Adrenal gland (tissue), 12 donors: Measurements from ENCODE around the gene ZAR1L. TPM values are rescaled to one million over a fixed set of nuclear protein-coding genes. Genes with fewer than 3 reads are reported as not detected.

ENCODE experiments used
- DNase-seq, 7 donors: peaks; one replicate each; pipeline ENCODE4 v3.0.0-alpha.2; 2019 to 2020
- H3K27ac ChIP-seq, 5 donors: fragments of 200-600 bp; sonication (generic) in 4 of 5; 1 replicate in 3 of 5; 2 replicates in 2 of 5; pipeline versions ENCODE4 v1.5.1 to v1.8.0; 2016 to 2020; ENCODE audit warnings: mild to moderate bottlenecking in 1 of 5
- H3K27me3 ChIP-seq: fragments of 200-600 bp; 2 replicates; pipeline ENCODE4 v1.8.0; 2021
- H3K36me3 ChIP-seq, 2 donors: fragments of 200-600 bp; replicated peaks in 1 of 2; 1 replicate in 1 of 2; 2 replicates in 1 of 2; pipeline versions ENCODE4 v1.5.1 to v1.8.0; 2018 to 2022
- H3K4me1 ChIP-seq, 2 donors: fragments of 200-600 bp; replicated peaks in 1 of 2; 1 replicate in 1 of 2; 2 replicates in 1 of 2; pipeline versions ENCODE4 v1.5.1 to v1.8.0; 2018 to 2021
- H3K4me3 ChIP-seq, 4 donors: fragments of 200-600 bp; sonication (generic) in 3 of 4; one replicate each; pipeline ENCODE4 v1.5.1; 2016 to 2018
- H3K9me3 ChIP-seq, 3 donors: fragments of 200-600 bp; sonication (generic) in 1 of 3; replicated peaks in 1 of 3; 1 replicate in 2 of 3; 2 replicates in 1 of 3; pipeline versions ENCODE4 v1.5.1 to v1.8.0; 2016 to 2021
- CTCF ChIP-seq, 6 experiments: fragments of 450-650 bp in 4 of 6; fragments of 200-600 bp in 2 of 6; sonication (generic) in 1 of 6; IDR thresholded peaks; 1 replicate in 5 of 6; 2 replicates in 1 of 6; pipeline versions ENCODE4 v1.5.1 to v1.8.0; 2016 to 2021; ENCODE audit warnings: antibody characterized with exemption in 6 of 6, mild to moderate bottlenecking in 2 of 6, moderate library complexity in 1 of 6
- POLR2A ChIP-seq, 2 donors: fragments of 450-650 bp; IDR thresholded peaks; one replicate each; pipeline ENCODE4 v1.6.1; 2017; ENCODE audit warnings: antibody characterized with exemption in 2 of 2, mild to moderate bottlenecking in 2 of 2, moderate library complexity in 1 of 2
- WGBS, 4 donors: extraction: QIAGEN DNeasy Blood & Tissue Kit in 2 of 4; methylation state at CpG; one replicate each; pipeline versions ENCODE4 v1.1.5 to v1.1.7; 2013 to 2017; 5-methylcytosine and 5-hydroxymethylcytosine counted together
- intact Hi-C, 2 donors: fragments of 100-400 bp; cut with DNase I; formaldehyde crosslinking; loops; one replicate each; pipeline versions ENCODE4 v1.14.1 to v1.15.0; 2022 to 2023
- polyA plus RNA-seq, 3 donors: library from polyadenylated mRNA; stranded (reverse); fragments of 200-250 nt in 2 of 3; fragments of 350-450 nt in 1 of 3; fragmentation: Illumina TruSeq in 1 of 3; extraction: RNeasy Lipid Tissue Mini Kit (QIAGEN cat#74804) in 1 of 3; gene quantifications; one replicate each; pipeline ENCODE4 v1.2.3, GENCODE V29; 2013 to 2014
- total RNA-seq, 9 donors: library from RNA; depleted of rRNA in 4 of 9; stranded (reverse); fragments of >200 nt in 4 of 9; fragments of 120-200 nt in 1 of 9; fragmentation: NEBNext Ultra II Directional in 1 of 9; extraction: Animal tissue kit (Norgen Biotek cat#: 25700) in 1 of 9; gene quantifications; one replicate each; pipeline versions ENCODE4 v1.1.0 to v1.2.4, GENCODE V29; 2013 to 2023
- donor health status: healthy with polysubstance abuse.
- donor health status: Bipolar disorder and iron deficiency.
- donor health status: DM: yes; HTN: yes; CAD: no.
- donor health status: DM: no; HTN: no; CAD: no.
- donor health status: DM: no; HTN: no; CAD: no.
- donor health status: DM: yes; HTN: yes; CAD: no.

Gene ZAR1L
- total and polyA plus RNA-seq, 12 donors, result not detected

- Histone ChIP-seq H3K27me3 (no peaks in the 10 kb centered on the region), H3K9me3 (no peaks in the 10 kb centered on the region), H3K4me1 (no peaks in the 10 kb centered on the region), H3K36me3 (no peaks in the 10 kb centered on the region), H3K4me3 (no peak overlapping the region), H3K27ac (no peak overlapping the region)
- 70 to 83% (median 73%) methylated on average over 1 of the region's 1 CpG for WGBS, 4 donors
- no peak for DNase-seq
- TF ChIP-seq CTCF (IDR thresholded peaks at IDR 0.05) (no peak), POLR2A (IDR thresholded peaks at IDR 0.05) (no peak)
- intact Hi-C loops, result no loop called here
Measured at GRCh38 chr13:32266130-32266529, 49.0 kb downstream of the ZAR1L start.

GRCh38 chr13:32265726-32266125 lies 49.4 kb downstream of the ZAR1L start:
- intact Hi-C loops, result no loop called here
- H3K4me3 ChIP-seq, result no peak overlapping the region
- no peak for DNase-seq
- TF ChIP-seq CTCF (IDR thresholded peaks at IDR 0.05) (no peak), POLR2A (IDR thresholded peaks at IDR 0.05) (no peak)
- H3K36me3 ChIP-seq, result no peaks in the 10 kb centered on the region
- H3K27me3 ChIP-seq, result no peaks in the 10 kb centered on the region
- no peaks in the 10 kb centered on the region for H3K9me3 ChIP-seq
- H3K27ac ChIP-seq, result no peak overlapping the region
- no peaks in the 10 kb centered on the region for H3K4me1 ChIP-seq
- 48 to 76% (median 59%) methylated on average over 2 of the region's 2 CpGs for WGBS, 4 donors

- Histone ChIP-seq H3K27me3 (no peaks in the 10 kb centered on the region), H3K4me1 (no peaks in the 10 kb centered on the region), H3K4me3 (no peak overlapping the region), H3K36me3 (no peaks in the 10 kb centered on the region), H3K27ac (no peak overlapping the region), H3K9me3 (no peaks in the 10 kb centered on the region)
- TF ChIP-seq POLR2A (IDR thresholded peaks at IDR 0.05), result no peak
- TF ChIP-seq CTCF (IDR thresholded peaks at IDR 0.05), result no peak
- intact Hi-C loops, result no loop called here
- peak; percentile 35 to 82 (median 53) for DNase-seq
Measured at GRCh38 chr13:32264407-32264806, 50.8 kb downstream of the ZAR1L start.

GRCh38 chr13:32262619-32263018 lies 52.5 kb downstream of the ZAR1L start:
- WGBS, 4 donors, result 89 to 92% (median 91%) methylated on average over 1 of the region's 1 CpG
- no peak for DNase-seq
- Histone ChIP-seq H3K36me3 (no peaks in the 10 kb centered on the region), H3K9me3 (no peaks in the 10 kb centered on the region), H3K27ac (no peak overlapping the region), H3K4me3 (no peak overlapping the region), H3K4me1 (no peaks in the 10 kb centered on the region), H3K27me3 (no peaks in the 10 kb centered on the region)
- intact Hi-C loops, result no loop called here
- TF ChIP-seq CTCF (IDR thresholded peaks at IDR 0.05) (no peak), POLR2A (IDR thresholded peaks at IDR 0.05) (no peak)
